ENCODE results near the gene MS4A7.

Gene MS4A7

GRCh38 chr11:60370811-60371298 is 7.5 kb upstream of the MS4A7 start:
- DNase-seq (ENCODE audit: low spot score): peak; percentile 46

- DNase-seq (ENCODE audit: low spot score): no peak
Observed at GRCh38 chr11:60371386-60371785, 6.9 kb upstream of the MS4A7 start.

- no peak for DNase-seq (ENCODE audit: low spot score)
Observed at GRCh38 chr11:60371854-60372253, 6.5 kb upstream of the MS4A7 start.

- DNase-seq (ENCODE audit: low spot score): no peak
Observed at GRCh38 chr11:60372767-60373166, 5.6 kb upstream of the MS4A7 start.

- no peak for DNase-seq (ENCODE audit: low spot score)
Observed at GRCh38 chr11:60375316-60375715, 3.0 kb upstream of the MS4A7 start.

GRCh38 chr11:60376601-60377000 is 1.7 kb upstream of the MS4A7 start:
- no peak for DNase-seq (ENCODE audit: low spot score)

GRCh38 chr11:60377401-60378136 is 763 bp upstream of the MS4A7 start:
- DNase-seq (ENCODE audit: low spot score): no peak

GRCh38 chr11:60389279-60389910 is 11.1 kb downstream of the MS4A7 start:
- no peak for DNase-seq (ENCODE audit: low spot score)

- DNase-seq (ENCODE audit: low spot score): no peak
Observed at GRCh38 chr11:60390419-60390818, 12.1 kb downstream of the MS4A7 start.

GRCh38 chr11:60392361-60392760 is 14.0 kb downstream of the MS4A7 start:
- DNase-seq (ENCODE audit: low spot score): no peak

- no peak for DNase-seq (ENCODE audit: low spot score)
Observed at GRCh38 chr11:60393016-60393415, 14.7 kb downstream of the MS4A7 start.

GRCh38 chr11:60394666-60395380 is 16.5 kb downstream of the MS4A7 start:
- no peak for DNase-seq (ENCODE audit: low spot score)

GRCh38 chr11:60396382-60396781 is 18.1 kb downstream of the MS4A7 start, which contains the start of gene MS4A14:
Gene MS4A14, plus strand, starts transcription at chr11:60396459. Its CDS starts 120 bp downstream, at chr11:60396579.
- no peak for DNase-seq (ENCODE audit: low spot score)

- no peak for DNase-seq (ENCODE audit: low spot score)
Observed at GRCh38 chr11:60396799-60397198, 18.5 kb downstream of the MS4A7 start.

- no peak for DNase-seq (ENCODE audit: low spot score)
Observed at GRCh38 chr11:60420015-60420414, 41.7 kb downstream of the MS4A7 start.

GRCh38 chr11:60422609-60423008 is 44.3 kb downstream of the MS4A7 start:
- DNase-seq (ENCODE audit: low spot score): no peak

GRCh38 chr11:60428517-60428916 is 50.2 kb downstream of the MS4A7 start:
- peak; percentile 3 for DNase-seq (ENCODE audit: low spot score)

- no peak for DNase-seq (ENCODE audit: low spot score)
Observed at GRCh38 chr11:60429272-60429671, 50.9 kb downstream of the MS4A7 start, which contains the start of gene MS4A5. Gene MS4A5, plus strand, starts transcription at chr11:60429572. Its CDS starts 103 bp downstream, at chr11:60429675.

GRCh38 chr11:60431251-60431650 is 52.9 kb downstream of the MS4A7 start:
- no peak for DNase-seq (ENCODE audit: low spot score)

GRCh38 chr11:60433401-60433800 is 55.1 kb downstream of the MS4A7 start:
- DNase-seq (ENCODE audit: low spot score): no peak
